Measurements from ENCODE around the gene BET1. TPM values are rescaled to one million over a fixed set of nuclear protein-coding genes. Genes with fewer than 3 reads are reported as not detected.

The BET1 gene
- total RNA-seq, 1 experiment from 2014 or later: 17.2 TPM

- no peak overlapping the region for H2AFZ ChIP-seq (ENCODE audit: low read depth, low read length, poor library complexity, severe bottlenecking)
- RAD21 ChIA-PET (ENCODE audit: low non-redundant PET in 1 of 2, low total read pairs in 2 of 2, uncharacterized antibody in 2 of 2, unreplicated experiment in 2 of 2): no interaction called here
- CTCF ChIA-PET: no interaction called here
- no peaks in the 10 kb centered on the region for H3K9me3 ChIP-seq (ENCODE audit: control insufficient read depth in 1 of 2, insufficient read depth in 1 of 2, low read depth in 1 of 2, low read length in 2 of 2)
- no peak overlapping the region for H3K4me2 ChIP-seq (ENCODE audit: low read length)
- no peak for TF ChIP-seq YY1 (IDR thresholded peaks at IDR 0.05; ENCODE audit: extremely low read depth, insufficient replicate concordance, low read depth, low read length)
- TF ChIP-seq ELF1 (IDR thresholded peaks at IDR 0.05; ENCODE audit: borderline replicate concordance, low read depth): no peak
- TF ChIP-seq ZBTB33 (IDR thresholded peaks at IDR 0.05; ENCODE audit: extremely low read depth, insufficient replicate concordance, low read length): no peak
- no peak for TF ChIP-seq EGR1 (IDR thresholded peaks at IDR 0.05; ENCODE audit: low read depth)
- TF ChIP-seq EZH2phosphoT487 (IDR thresholded peaks at IDR 0.05; ENCODE audit: borderline replicate concordance): no peak
- no peaks in the 10 kb centered on the region for H3K9me2 ChIP-seq (ENCODE audit: insufficient read depth)
- H3K27me3 ChIP-seq (ENCODE audit: insufficient read depth, low read length): no peaks in the 10 kb centered on the region
- H3K27ac ChIP-seq (ENCODE audit: low read depth, low read length): no peak overlapping the region
- POLR2A ChIA-PET: no interaction called here
- H3K9ac ChIP-seq (ENCODE audit: low read length): no peak overlapping the region
- no peaks in the 10 kb centered on the region for H3K4me1 ChIP-seq (ENCODE audit: control insufficient read depth in 1 of 2, insufficient read depth in 2 of 2, low read length in 2 of 2)
- no peaks in the 10 kb centered on the region for H4K20me1 ChIP-seq (ENCODE audit: insufficient read depth)
- H3K36me3 ChIP-seq (ENCODE audit: control insufficient read depth in 1 of 2, insufficient read depth in 2 of 2, low read length in 2 of 2): no peaks in the 10 kb centered on the region
- no peak for ATAC-seq
- no peak overlapping the region for H3K4me3 ChIP-seq (replicated peaks in 1 of 2; ENCODE audit: low read depth in 1 of 2, low read length in 2 of 2)
- H3K79me2 ChIP-seq (ENCODE audit: insufficient read depth, low read length): no peaks in the 10 kb centered on the region
- no peak for DNase-seq (ENCODE audit: low read depth, low spot score)
- no TSS peak for BruUV-seq (replicated peaks)
- intact Hi-C loops (cut with micrococcal nuclease): no loop called here
These were observed 55.3 kb downstream of the BET1 start for GRCh38 chr7:93948873-93949272.

- H3K27me3 ChIP-seq (ENCODE audit: insufficient read depth, low read length): no peaks in the 10 kb centered on the region
- intact Hi-C loops (cut with micrococcal nuclease): no loop called here
- no peaks in the 10 kb centered on the region for H3K4me1 ChIP-seq (ENCODE audit: control insufficient read depth in 1 of 2, insufficient read depth in 2 of 2, low read length in 2 of 2)
- H3K79me2 ChIP-seq (ENCODE audit: insufficient read depth, low read length): no peaks in the 10 kb centered on the region
- TF ChIP-seq CTCF (IDR thresholded peaks at IDR 0.05 in 2 of 3, conservative IDR thresholded peaks at IDR 0.05 in 1 of 3; ENCODE audit: borderline replicate concordance in 1 of 3, insufficient read depth in 1 of 3, low read depth in 2 of 3, low read length in 2 of 3): no peak
- no peak for TF ChIP-seq TCF7L2 (IDR thresholded peaks at IDR 0.05; ENCODE audit: borderline replicate concordance, extremely low read depth, insufficient read depth, insufficient read length)
- TF ChIP-seq CEBPB (IDR thresholded peaks at IDR 0.05; ENCODE audit: low read depth): no peak
- no peak for TF ChIP-seq FOSL1 (IDR thresholded peaks at IDR 0.05; ENCODE audit: low read depth)
- no peak for TF ChIP-seq SRF (IDR thresholded peaks at IDR 0.05; ENCODE audit: low read depth)
- no peak for TF ChIP-seq EZH2 (IDR thresholded peaks at IDR 0.05)
- TF ChIP-seq YY1 (IDR thresholded peaks at IDR 0.05; ENCODE audit: extremely low read depth, insufficient replicate concordance, low read depth, low read length): no peak
- TF ChIP-seq REST (IDR thresholded peaks at IDR 0.05; ENCODE audit: low read depth): no peak
- ATAC-seq: no peak
- H3K4me2 ChIP-seq (ENCODE audit: low read length): no peak overlapping the region
- no peak overlapping the region for H3K9ac ChIP-seq (ENCODE audit: low read length)
- CTCF ChIA-PET: no interaction called here
- H2AFZ ChIP-seq (ENCODE audit: low read depth, low read length, poor library complexity, severe bottlenecking): no peak overlapping the region
- RAD21 ChIA-PET (ENCODE audit: low non-redundant PET in 1 of 2, low total read pairs in 2 of 2, uncharacterized antibody in 2 of 2, unreplicated experiment in 2 of 2): no interaction called here
- H3K9me3 ChIP-seq (ENCODE audit: control insufficient read depth in 1 of 2, insufficient read depth in 1 of 2, low read depth in 1 of 2, low read length in 2 of 2): no peaks in the 10 kb centered on the region
- no TSS peak for BruUV-seq (replicated peaks)
- no peak for DNase-seq (ENCODE audit: low read depth, low spot score)
- H4K20me1 ChIP-seq (ENCODE audit: insufficient read depth): no peaks in the 10 kb centered on the region
- no peak overlapping the region for H3K27ac ChIP-seq (ENCODE audit: low read depth, low read length)
- H3K4me3 ChIP-seq (replicated peaks in 1 of 2; ENCODE audit: low read depth in 1 of 2, low read length in 2 of 2): no peak overlapping the region
- H3K9me2 ChIP-seq (ENCODE audit: insufficient read depth): no peaks in the 10 kb centered on the region
- no peaks in the 10 kb centered on the region for H3K36me3 ChIP-seq (ENCODE audit: control insufficient read depth in 1 of 2, insufficient read depth in 2 of 2, low read length in 2 of 2)
- POLR2A ChIA-PET: no interaction called here
These were observed 56.0 kb downstream of the BET1 start for GRCh38 chr7:93948106-93948505.

All from HCT116 (cell line).